ENCODE measurements around the gene CMTM4.
"Not testable (repeated sequence)": the region's sequence is repeated elsewhere in the genome, so short reads cannot be mapped to it uniquely, and the experiment has no call there.

The CMTM4 gene

GRCh38 chr16:66639091-66639885, 57.3 kb downstream of the CMTM4 start:
- DNase-seq = no peak

DNA sequence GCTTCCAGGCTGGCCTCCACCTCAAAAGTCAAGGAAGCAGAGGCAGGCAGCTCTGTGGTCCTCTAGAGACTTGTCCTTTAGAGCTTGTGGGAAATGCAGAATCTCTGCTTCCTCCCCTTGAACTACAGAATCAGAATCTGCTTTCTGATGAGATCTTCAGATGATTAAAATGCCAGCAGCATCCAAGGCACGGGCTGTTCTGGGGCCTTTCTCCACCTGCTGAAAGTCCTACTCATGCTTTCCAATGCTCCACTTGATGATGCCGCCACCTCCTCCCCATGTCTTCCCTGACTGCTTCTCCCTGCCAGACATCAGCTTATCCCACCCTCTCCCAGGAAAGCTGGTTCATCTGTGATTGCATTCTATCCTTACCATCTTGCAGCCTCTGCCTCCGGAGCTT, 58.7 kb downstream of the CMTM4 start:
- no peak for DNase-seq

GRCh38 chr16:66636199-66636598, 60.3 kb downstream of the CMTM4 start:
- DNase-seq = no peak

- no peak for DNase-seq
Measured at GRCh38 chr16:66635406-66635805, 61.1 kb downstream of the CMTM4 start.

GRCh38 chr16:66634527-66635196, 61.9 kb downstream of the CMTM4 start:
- DNase-seq = no peak

DNA sequence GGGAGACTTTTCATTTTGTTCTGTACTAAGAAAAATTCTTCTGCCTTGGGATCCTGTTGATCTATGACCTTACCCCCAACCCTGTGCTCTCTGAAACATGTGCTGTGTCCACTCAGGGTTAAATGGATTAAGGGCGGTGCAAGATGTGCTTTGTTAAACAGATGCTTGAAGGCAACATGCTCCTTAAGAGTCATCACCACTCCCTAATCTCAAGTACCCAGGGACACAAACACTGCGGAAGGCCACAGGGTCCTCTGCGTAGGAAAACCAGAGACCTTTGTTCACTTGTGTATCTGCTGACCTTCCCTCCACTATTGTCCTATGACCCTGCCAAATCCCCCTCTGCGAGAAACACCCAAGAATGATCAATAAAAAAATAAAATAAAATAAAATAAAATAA, 65.0 kb downstream of the CMTM4 start:
- DNase-seq = not testable (repeated sequence)

- DNase-seq = not testable (repeated sequence)
Measured at GRCh38 chr16:66630561-66631260, 65.8 kb downstream of the CMTM4 start.

DNA sequence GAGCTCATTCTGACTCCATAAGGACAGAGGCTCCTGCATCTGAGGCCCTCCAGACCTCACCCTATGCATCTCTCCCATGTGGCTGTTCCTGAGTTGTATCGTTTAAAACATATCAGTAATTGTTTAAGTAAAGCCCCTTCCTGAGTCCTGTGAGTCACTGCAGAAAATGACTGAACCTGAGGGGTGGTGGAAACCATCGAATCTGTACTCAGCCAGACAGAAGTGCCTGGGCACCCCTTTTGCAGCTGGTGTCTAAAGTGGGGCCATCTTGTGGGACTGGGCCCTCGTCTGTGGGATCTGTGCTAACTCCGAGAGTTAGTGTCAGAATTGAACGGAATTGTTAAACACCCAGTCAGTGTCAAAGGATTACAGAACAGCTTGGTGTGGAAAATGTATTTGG, 66.7 kb downstream of the CMTM4 start:
- DNase-seq = no peak

DNA sequence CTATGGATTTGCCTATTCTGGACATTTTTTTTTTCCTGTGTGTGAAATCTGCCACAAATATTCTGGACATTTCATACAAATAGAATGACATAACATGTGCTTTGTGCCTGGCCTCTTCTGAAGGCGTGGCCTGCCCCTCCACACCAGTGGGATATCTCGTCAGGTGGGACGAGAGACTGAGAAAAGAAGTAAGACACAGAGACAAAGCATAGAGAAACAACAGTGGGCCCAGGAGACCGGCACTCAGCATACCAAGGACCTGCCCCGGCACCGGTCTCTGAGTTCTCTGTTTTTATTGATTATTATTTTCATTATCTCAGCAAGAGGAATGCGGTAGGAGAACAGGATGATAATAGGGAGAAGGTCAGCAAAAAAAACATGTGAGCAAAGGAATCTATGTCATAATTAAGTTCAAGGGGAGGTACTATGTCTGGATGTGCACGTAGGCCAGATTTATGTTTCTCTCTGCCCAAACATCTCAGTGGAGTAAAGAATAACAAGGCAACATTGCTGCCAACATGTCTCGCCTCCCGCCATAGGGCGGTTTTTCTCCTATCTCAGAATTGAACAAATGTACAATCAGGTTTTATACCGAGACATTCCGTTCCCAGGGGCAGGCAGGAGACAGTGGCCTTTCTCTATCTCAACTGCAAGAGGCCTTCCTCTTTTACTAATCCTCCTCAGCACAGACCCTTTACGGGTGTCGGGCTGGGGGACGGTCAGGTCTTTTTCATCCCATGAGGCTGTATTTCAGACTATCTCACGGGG, 68.7 kb downstream of the CMTM4 start:
- not testable (repeated sequence) for DNase-seq

DNA sequence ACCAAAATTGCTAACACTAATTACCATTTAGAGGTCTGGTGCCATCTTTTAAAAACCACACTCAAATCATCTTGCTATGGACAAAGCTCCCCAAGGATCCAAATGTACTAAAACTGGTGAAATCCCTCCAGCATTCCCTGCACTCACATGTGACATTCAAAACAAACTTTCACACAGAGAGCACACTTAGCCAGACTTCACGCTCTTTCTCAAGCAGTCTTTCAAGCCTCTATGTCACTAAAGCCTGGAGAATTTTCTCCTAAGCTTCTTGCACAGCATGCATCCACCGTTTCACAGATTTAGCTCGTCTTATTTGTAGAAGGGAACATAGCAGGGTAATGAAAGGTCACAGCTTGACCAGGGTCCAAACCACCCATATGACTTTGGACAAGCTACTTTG, 72.8 kb downstream of the CMTM4 start:
- DNase-seq = no peak

DNA sequence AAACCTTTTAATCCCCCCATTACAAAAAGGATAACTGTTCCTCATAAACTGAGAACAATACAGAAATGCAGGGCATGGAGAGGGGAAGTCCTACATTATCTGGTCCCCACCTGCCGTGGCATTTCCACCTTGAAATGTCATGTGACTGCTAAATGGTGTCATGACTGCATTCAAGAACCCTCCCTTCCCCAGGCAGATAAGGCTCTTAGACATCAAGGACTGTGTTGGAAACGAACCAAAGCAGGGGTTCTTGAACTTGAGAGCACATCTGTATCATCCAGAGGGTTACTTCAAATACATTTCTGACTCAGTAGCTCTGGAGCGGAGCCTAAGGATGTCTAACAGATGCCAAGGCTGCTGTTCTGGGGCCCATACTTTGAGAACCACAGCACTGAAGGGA, 73.7 kb downstream of the CMTM4 start:
- no peak for DNase-seq

DNA sequence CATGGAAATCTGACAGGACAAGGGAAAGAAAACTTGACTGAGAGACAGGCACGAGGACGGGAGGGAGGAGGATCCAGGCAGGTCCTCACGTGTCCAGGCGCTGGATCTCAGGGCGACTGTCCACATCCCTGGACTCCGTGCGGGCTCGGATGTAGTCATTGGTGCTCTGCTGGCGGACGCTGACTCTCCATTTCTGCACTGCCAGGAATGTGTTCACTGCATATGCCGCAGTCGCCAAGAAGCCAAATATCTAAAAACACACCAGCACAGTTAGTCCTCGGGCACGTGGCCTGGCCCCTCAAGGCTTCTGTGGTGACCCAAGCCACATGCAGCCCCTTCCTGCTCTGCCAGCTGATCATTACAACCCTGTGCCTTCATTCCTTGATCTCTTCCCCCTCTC, 74.6 kb downstream of the CMTM4 start:
- no peak for DNase-seq

- DNase-seq = no peak
Measured at GRCh38 chr16:66620429-66620795, 76.1 kb downstream of the CMTM4 start.

DNA sequence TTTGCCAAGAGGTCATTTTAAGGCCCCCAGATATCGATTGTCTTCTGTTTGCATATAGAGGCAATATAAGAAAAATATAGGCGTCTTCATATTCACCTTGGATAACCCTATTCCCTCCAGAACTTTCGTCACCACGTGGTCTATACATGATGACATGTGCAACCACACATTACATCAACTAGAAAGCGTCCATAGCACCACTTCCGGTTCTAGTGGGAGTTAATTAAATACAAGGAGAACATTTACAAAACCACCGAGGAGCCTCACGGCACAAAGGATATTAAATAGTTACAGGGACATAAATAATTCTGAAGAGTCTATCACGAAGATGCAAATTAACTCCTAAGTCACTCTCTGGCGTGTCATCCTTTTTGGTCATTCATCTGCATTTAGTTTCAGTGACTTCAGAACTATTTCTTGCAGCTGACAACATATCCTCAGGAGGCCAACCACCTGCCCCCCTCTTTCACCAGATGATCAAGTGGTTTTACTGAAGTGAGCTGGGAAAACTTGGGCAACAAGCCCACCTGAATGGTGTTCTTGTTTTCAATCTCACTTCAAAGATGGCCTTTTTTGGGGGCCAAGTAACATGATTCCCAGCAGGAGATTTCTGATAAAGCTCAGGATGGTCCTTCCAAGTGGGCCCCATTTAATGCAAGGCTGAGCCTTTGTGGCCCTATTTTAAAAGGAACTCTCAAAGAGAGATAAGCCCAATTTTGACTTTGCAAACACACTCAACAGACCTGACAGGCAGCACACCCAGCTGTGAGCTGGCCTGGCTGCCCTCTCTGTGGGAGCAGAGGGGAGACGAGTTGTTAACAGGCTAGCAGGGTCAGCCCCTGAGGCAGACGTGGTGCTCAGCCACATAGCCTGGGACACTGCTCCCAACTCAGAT, 76.8 kb downstream of the CMTM4 start:
- no peak for DNase-seq

DNA sequence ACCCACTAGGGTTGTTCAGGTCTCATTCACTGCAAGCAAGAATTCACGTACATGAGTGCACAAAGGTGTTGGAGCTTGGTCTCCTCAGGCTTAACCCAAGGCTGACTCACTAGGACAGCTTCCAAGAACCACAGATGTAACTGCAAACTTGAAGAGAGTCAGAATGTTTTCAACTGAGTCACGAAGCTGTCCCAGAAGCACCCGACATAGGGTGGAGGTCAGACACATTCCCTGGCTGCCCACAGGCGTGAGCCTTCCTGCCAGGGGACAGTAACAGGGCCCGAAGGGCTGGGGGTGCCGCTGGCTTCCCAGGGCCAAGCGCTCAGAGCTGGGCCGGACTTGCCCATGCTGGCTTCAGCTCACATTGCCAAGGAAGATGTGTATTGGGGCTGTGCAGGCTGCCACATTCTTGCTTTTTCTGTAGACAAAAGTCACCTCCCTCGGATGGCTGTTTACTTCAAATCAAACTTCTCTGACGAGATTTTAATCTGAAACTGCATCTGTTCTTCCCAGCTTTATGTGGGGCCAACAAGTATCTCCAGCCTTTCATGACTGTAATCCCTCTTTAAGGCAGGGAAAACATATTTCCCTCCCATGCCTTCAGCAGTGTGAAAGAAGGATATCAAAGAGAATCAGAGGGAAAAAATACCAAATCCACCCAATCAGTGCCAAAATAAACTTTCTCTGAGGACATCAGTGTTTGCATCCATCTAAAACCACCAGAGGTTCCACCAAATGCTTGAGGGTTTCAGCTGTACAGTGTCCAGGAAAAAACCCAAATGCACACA, 77.8 kb downstream of the CMTM4 start:
- DNase-seq = no peak

DNA sequence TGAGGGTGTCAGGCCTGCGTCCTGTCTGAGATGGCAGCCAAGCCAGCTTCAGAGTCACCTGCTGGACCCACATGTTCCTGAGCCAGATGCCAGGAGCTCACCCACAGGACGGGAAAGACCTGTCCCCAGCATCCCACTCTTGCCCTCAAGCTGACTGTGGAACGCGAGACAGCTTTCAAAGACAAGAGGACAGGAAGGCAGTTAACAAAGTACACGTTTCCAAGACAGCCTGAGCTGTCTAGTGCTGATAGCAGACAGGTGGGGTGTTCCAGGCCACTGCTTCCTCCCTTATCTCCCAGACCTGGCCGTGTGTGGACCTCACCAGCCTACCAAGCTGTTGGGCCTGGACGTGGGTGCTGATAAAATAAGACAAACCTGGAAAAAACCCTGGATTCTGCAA, 78.8 kb downstream of the CMTM4 start:
- DNase-seq = no peak

DNA sequence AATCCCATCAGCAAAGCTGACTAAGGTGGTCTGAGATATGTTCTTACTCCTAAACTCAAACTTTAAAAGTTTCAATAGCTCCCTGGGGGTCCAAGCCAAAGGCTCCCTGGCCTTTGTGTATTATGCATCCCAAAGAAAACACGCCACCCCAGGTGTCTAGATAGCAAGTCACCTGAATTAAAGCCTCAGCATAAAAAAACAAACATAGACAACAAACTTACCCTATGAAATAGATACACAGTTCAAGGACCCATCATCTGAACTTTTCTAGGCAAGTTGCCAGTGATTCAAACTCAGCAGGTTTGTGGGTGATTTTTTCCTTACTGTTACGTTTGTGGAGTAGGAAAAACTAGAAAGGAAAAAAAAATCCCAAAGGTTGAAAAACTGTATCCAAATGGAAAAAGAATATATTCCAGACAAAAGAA, 79.5 kb downstream of the CMTM4 start:
- DNase-seq = no peak

DNA sequence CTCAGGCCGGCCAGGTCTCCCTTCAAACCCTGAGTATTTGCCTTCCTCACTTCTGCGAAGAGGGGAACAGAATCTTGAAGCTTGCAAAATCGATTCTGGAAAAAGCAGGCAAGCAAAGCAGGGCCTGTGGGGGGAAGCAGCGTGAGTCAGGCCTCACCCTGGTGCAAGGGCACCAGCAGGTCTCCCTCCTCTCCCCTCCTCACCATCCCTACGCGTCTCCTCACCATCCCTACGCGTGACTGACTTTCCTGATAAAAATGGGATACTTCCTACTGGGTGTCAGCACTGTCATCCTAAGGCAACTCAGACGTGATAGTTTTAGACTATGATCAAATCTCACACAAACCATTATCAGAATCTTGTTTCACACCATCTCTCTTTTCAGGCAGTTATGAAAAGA, 80.0 kb downstream of the CMTM4 start:
- no peak for DNase-seq

GRCh38 chr16:66616169-66616568, 80.4 kb downstream of the CMTM4 start:
- DNase-seq = no peak

DNA sequence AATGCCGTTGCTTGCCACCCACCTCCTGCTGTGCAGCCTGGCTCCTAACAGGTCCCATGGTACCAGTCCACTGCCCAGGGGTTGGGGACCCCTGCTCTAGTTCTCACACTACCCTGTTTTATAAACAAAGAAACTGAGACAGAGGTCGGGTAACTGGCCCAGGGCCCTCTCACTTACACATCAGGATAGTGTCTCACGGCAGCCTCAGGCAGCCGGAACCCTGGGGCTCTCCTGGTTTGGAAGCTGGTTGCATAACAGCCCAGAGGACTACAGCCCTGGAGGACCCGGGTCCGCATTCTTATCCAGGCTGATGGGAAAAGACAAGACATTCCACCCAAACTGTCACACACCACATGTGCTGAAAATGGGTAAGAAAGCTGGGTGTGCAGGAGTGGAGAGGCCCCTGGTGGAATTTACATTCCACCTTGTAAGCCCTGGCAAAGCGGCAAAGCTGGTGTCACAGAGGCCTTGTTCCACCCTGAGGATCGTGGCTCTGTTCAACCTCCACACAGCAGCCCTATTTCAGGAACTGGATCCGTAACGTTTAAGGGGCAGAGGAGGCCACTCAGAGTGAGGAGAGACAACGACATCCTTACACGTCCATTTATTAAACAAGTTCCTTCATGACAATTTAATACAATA, 82.3 kb downstream of the CMTM4 start:
- no peak for DNase-seq

DNA sequence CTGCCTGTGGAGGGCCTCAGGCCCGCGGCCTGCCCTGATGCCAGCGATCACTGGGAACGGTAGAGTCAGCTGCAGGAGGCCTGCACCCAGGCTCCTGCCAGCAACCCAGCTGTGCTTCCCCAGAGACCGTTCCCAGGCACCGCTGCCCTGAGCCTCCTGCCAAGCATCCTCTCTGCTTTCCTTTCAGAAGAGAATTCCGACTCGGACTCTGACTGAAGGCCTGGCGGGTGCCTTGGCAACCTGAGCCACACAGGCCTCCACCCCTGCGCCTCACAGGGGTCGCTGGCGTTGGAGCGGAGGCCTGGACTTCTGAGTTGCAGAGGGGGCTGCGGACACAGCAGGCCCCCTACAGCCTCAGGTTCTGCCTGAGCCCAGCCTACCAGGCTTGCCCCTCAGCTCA, 84.1 kb downstream of the CMTM4 start:
- DNase-seq = no peak

All from stimulated activated naive CD4-positive, alpha-beta T cell treated with Interleukin-2 at 50 U/mL for 16 hours (primary cell).